Hepatocyte (in vitro differentiated cells): ENCODE data around the gene PLD5. TPM values are rescaled to one million over a fixed set of nuclear protein-coding genes. Genes with fewer than 3 reads are reported as not detected.

Source experiments
- DNase-seq: peaks from one replicate; pipeline ENCODE4 v3.0.0-alpha.2; 2016; ENCODE audit warnings: low spot score
- H2AFZ ChIP-seq: fragments of 200-600 bp; sonication (generic); 2 replicates; pipeline ENCODE4 v1.6.0; 2016; ENCODE audit warnings: antibody characterized with exemption, mild to moderate bottlenecking
- H3K27ac ChIP-seq: fragments of 200-600 bp; sonication (generic); 2 replicates; pipeline ENCODE4 v1.5.1; 2016; ENCODE audit warnings: mild to moderate bottlenecking
- H3K27me3 ChIP-seq: fragments of 200-600 bp; sonication (generic); 2 replicates; pipeline ENCODE4 v1.6.1; 2016
- H3K36me3 ChIP-seq: fragments of 200-600 bp; sonication (generic); replicated peaks from 2 replicates; pipeline ENCODE4 v1.5.1; 2016; ENCODE audit warnings: low read depth; ENCODE audit not compliant: insufficient read depth
- H3K4me1 ChIP-seq: fragments of 200-600 bp; sonication (generic); 2 replicates; pipeline ENCODE4 v1.5.1; 2016; ENCODE audit warnings: mild to moderate bottlenecking, moderate library complexity; ENCODE audit not compliant: insufficient read depth
- H3K4me2 ChIP-seq: fragments of 200-600 bp; sonication (generic); 2 replicates; pipeline ENCODE4 v1.6.0; 2016
- H3K4me3 ChIP-seq: fragments of 200-600 bp; sonication (generic); 2 replicates; pipeline ENCODE4 v1.5.1; 2016; ENCODE audit warnings: mild to moderate bottlenecking
- H3K79me2 ChIP-seq: fragments of 200-600 bp; sonication (generic); 2 replicates; pipeline ENCODE4 v1.6.0; 2017; ENCODE audit warnings: mild to moderate bottlenecking
- H3K9me2 ChIP-seq: fragments of 200-600 bp; sonication (generic); replicated peaks from 2 replicates; pipeline ENCODE4 v1.6.0; 2017; ENCODE audit warnings: mild to moderate bottlenecking; ENCODE audit not compliant: insufficient read depth
- H3K9me3 ChIP-seq: fragments of 200-600 bp; sonication (generic); 2 replicates; pipeline ENCODE4 v1.5.1; 2016; ENCODE audit warnings: low read depth, mild to moderate bottlenecking
- H4K20me1 ChIP-seq: fragments of 200-600 bp; sonication (generic); 2 replicates; pipeline ENCODE4 v1.6.0; 2016; ENCODE audit warnings: mild to moderate bottlenecking; ENCODE audit not compliant: insufficient read depth, poor library complexity, severe bottlenecking
- EZH2 ChIP-seq: fragments of 200-600 bp; sonication (generic); IDR thresholded peaks from 2 replicates; pipeline ENCODE4 v1.6.1; 2016; ENCODE audit warnings: antibody characterized with exemption, mild to moderate bottlenecking, borderline replicate concordance
- EZH2phosphoT487 ChIP-seq: fragments of 200-600 bp; sonication (generic); IDR thresholded peaks from one replicate; pipeline ENCODE4 v1.6.1; 2018; ENCODE audit warnings: antibody characterized with exemption, mild to moderate bottlenecking, low read depth, moderate library complexity; ENCODE audit not compliant: unreplicated experiment, severe bottlenecking
- WGBS: methylation state at CpG from one replicate; pipeline ENCODE4 v1.1.6; 2016; ENCODE audit warnings: low lambda C conversion rate; ENCODE audit errors: missing lambda C conversion rate; 5-methylcytosine and 5-hydroxymethylcytosine counted together
- polyA plus RNA-seq: library from polyadenylated mRNA; unstranded; fragments of >200 nt; fragmentation: Nextera tagmentation; extraction: Ambion mirVana; gene quantifications from 2 replicates; pipeline ENCODE4 v1.2.1, GENCODE V29; 2016
- total RNA-seq: library from RNA; depleted of rRNA; stranded (reverse); fragments of >200 nt; gene quantifications from 2 replicates; pipeline ENCODE4 v1.2.3, GENCODE V29; 2014
- TF ChIP-seq, protein P1 (sequence below): fragments of 200-600 bp; sonication (generic); IDR thresholded peaks from 2 replicates; pipeline ENCODE4 v1.5.1; 2016; ENCODE audit warnings: antibody characterized with exemption, mild to moderate bottlenecking; ENCODE audit not compliant: poor library complexity

PLD5 gene
- total and polyA plus RNA-seq, 2 experiments from 2014 or later = 0.33 to 0.58 TPM

DNA sequence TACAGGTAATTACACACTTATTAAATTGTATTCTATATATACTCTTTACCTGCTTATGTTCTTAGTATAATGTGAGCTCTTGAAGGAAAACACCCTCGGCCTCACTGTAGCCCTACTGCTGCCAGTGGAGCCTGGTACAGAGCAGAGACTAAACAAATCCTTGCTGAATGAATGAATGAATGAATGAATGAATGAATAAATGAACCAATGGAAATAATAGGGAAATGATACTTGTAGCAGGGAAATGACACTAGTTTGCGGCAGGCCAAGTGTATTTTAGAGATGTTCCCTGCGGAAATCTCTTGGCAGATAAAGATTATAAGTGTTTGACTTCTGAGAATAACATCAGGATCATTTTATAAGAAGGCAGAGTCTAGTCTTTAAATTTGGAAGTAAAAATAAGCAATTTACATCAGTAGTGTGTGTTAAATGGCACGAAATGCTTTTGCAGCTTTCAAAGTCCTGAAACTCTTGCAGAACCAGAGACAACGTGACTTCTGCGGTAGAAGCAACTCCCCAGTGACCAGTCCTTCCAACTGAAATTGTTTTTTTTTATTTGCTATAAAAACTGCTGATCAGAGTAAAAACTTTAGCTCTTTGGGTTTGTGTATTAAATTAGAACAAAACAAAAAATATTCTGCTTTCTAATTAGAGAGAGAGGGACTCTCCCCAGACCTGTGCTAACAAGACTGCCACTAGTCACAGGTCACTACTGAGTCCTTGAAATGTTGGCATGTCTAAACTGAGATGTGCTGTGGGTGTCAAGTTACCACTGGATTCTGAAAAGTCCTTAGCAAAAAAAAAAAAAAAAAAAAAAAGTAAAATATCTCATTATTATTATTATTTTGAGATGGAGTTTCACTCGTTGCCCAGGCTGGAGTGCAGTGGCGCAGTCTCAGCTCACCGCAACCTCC is 326.3 kb downstream of the PLD5 start:
- no peak for DNase-seq
- H3K4me1 ChIP-seq = no peaks in the 10 kb centered on the region
- H3K4me3 ChIP-seq = no peak overlapping the region
- no peaks in the 10 kb centered on the region for H3K9me2 ChIP-seq
- no peak overlapping the region for H2AFZ ChIP-seq
- TF ChIP-seq EZH2phosphoT487 = no peak
- TF ChIP-seq, protein P1, sequence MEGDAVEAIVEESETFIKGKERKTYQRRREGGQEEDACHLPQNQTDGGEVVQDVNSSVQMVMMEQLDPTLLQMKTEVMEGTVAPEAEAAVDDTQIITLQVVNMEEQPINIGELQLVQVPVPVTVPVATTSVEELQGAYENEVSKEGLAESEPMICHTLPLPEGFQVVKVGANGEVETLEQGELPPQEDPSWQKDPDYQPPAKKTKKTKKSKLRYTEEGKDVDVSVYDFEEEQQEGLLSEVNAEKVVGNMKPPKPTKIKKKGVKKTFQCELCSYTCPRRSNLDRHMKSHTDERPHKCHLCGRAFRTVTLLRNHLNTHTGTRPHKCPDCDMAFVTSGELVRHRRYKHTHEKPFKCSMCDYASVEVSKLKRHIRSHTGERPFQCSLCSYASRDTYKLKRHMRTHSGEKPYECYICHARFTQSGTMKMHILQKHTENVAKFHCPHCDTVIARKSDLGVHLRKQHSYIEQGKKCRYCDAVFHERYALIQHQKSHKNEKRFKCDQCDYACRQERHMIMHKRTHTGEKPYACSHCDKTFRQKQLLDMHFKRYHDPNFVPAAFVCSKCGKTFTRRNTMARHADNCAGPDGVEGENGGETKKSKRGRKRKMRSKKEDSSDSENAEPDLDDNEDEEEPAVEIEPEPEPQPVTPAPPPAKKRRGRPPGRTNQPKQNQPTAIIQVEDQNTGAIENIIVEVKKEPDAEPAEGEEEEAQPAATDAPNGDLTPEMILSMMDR = no peak
- TF ChIP-seq EZH2 = no peak
- H4K20me1 ChIP-seq = no peaks in the 10 kb centered on the region
- no peaks in the 10 kb centered on the region for H3K27me3 ChIP-seq
- no peaks in the 10 kb centered on the region for H3K79me2 ChIP-seq
- H3K27ac ChIP-seq = no peak overlapping the region
- no peaks in the 10 kb centered on the region for H3K36me3 ChIP-seq
- WGBS = 90% methylated on average over 9 of the region's 9 CpGs
- H3K9me3 ChIP-seq = no peaks in the 10 kb centered on the region
- no peak overlapping the region for H3K4me2 ChIP-seq

DNA sequence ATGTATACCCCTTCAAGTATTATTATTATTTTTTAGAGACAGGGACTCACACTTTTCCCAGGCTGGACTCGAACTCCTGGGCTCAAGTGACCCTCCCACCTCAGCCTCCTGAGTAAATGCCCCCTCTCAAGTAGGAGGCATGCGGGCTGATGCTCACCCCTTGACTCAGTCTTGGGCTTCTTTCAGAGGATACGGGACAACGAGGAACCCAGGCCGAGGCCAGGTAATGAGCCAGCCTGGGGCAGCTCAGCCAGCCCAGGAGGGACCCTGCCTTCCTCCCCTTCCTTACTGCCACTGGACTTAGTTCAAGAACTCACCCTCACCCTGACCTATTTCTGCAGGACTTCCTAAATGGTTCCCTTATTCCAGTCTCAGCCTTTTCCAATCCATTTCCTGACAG is 327.6 kb downstream of the PLD5 start:
- WGBS = 92% methylated on average over 5 of the region's 5 CpGs

DNA sequence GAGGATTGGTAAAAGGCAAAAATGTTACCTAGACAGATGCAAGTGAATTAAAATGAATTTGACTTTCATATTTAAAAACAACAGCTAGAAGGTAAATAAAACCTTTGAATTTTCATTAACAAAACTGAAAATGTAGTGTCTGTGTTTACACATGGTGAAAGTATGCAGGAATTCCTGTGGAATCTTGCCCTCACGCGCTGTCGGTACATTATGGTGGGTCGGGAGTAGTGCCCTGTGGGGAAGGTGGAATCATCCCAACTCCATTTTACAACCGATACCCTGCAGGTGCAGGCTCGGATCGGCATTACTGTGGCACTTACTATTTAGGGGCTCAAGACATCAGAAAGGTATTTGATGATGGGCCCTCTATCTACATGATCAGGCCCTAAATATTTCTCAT is 328.4 kb downstream of the PLD5 start:
- TF ChIP-seq EZH2phosphoT487 (no peak), EZH2 (no peak)
- TF ChIP-seq, protein P1 = no peak
- H3K36me3 ChIP-seq = no peaks in the 10 kb centered on the region
- no peak overlapping the region for H3K4me3 ChIP-seq
- DNase-seq = no peak
- no peaks in the 10 kb centered on the region for H3K27me3 ChIP-seq
- no peaks in the 10 kb centered on the region for H3K9me2 ChIP-seq
- H3K4me1 ChIP-seq = no peaks in the 10 kb centered on the region
- H3K79me2 ChIP-seq = no peaks in the 10 kb centered on the region
- H3K27ac ChIP-seq = no peak overlapping the region
- no peaks in the 10 kb centered on the region for H4K20me1 ChIP-seq
- 73% methylated on average over 7 of the region's 7 CpGs for WGBS
- no peak overlapping the region for H3K4me2 ChIP-seq
- H2AFZ ChIP-seq = no peak overlapping the region
- H3K9me3 ChIP-seq = no peaks in the 10 kb centered on the region

More for the DNA sequence above, 327.6 kb downstream of the PLD5 start:
- Histone ChIP-seq H3K36me3 (no peaks in the 10 kb centered on the region), H3K9me3 (no peaks in the 10 kb centered on the region), H4K20me1 (no peaks in the 10 kb centered on the region), H3K27me3 (no peaks in the 10 kb centered on the region), H3K9me2 (no peaks in the 10 kb centered on the region), H3K4me2 (no peak overlapping the region), H3K27ac (no peak overlapping the region), H3K4me1 (no peaks in the 10 kb centered on the region), H3K4me3 (no peak overlapping the region), H2AFZ (no peak overlapping the region), H3K79me2 (no peaks in the 10 kb centered on the region)
- TF ChIP-seq EZH2phosphoT487 (no peak), EZH2 (no peak)
- TF ChIP-seq, protein P1 = no peak
- DNase-seq = no peak
